HG02852 (cell line): ENCODE results near the gene LMX1B.

ENCODE experiments used
- ATAC-seq: cut with Tn5 transposase; IDR thresholded peaks from one replicate; pipeline ENCODE4 v1.9.1; 2021; ENCODE audit warnings: mild to moderate bottlenecking, moderate library complexity; ENCODE audit not compliant: unreplicated experiment

Gene LMX1B

DNA sequence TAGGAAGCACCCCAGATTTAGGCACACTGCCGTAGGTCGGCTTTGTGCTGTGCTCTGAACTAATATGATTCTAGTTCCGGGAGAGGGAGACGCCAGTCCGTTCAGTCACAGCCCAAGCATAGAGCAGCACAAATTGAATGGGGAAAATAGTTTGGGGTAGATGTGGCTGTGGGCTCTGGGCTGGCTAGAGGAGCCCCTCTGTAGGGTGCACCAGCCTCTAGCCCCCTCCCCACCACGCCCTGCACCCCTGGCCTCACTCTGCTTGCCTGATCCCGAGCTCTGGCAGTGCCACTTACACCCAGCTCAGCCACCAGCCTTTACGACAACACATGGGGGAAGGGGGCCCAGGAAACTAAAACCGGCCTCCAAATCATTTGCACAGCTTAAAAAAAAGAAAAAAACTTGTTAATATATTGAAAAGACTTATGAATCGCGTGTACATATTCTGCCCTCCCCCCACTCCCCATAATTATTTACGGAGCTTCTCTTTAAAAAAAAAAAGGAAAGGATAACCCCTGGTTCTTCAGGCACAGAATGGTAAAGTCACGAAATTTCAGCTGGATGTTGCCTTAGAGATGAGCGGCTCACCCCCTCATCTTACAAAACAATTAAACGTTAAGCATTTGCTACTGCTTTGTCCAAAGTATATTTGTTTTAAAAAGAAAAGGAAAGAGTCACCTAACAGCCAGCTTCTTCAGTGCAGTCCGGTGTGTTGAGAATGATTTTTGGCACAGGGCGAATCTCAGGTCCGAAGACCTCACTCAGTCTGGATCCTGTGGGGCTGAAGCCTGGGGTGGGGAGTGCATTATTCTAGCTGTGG lies 3.5 kb downstream of the LMX1B start:
- no peak for ATAC-seq

DNA sequence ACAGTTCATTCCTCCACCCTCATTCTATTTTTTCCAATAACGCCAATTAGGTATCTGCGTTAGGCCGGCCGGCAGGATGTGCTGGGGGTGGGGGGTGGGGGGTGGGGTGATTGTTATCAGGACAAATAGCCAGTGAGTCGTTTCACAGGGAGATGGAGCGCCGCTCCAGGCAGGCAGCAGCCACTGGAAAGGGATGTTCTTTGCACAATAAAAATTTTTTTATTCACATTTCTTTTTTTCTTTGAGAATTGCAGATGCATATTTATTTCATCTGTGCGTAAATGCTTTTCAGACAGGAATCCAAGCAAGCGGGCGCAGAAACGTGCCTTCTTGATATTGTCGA lies 4.1 kb downstream of the LMX1B start:
- no peak for ATAC-seq

DNA sequence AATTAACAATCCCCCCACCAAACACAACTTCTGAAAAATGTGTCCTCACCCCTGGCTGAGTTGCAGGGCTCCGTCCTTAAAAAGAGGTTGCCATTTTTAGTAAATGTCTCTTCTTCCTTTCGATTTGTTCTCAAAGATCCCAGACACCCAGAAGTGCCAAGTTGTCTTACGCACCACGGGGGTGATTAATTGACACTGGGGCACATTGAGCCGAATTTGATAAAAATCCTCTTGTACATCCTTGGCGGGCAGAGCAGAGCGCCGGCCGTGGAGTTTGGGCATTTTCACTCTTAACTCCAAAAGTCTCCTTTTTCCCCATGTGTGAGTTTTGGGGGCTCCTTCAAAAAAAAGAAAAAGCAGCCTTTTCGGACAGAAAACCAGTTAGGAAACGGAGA lies 4.5 kb downstream of the LMX1B start:
- no peak for ATAC-seq

GRCh38 chr9:126618585-126619360 lies 5.0 kb downstream of the LMX1B start:
- no peak for ATAC-seq

DNA sequence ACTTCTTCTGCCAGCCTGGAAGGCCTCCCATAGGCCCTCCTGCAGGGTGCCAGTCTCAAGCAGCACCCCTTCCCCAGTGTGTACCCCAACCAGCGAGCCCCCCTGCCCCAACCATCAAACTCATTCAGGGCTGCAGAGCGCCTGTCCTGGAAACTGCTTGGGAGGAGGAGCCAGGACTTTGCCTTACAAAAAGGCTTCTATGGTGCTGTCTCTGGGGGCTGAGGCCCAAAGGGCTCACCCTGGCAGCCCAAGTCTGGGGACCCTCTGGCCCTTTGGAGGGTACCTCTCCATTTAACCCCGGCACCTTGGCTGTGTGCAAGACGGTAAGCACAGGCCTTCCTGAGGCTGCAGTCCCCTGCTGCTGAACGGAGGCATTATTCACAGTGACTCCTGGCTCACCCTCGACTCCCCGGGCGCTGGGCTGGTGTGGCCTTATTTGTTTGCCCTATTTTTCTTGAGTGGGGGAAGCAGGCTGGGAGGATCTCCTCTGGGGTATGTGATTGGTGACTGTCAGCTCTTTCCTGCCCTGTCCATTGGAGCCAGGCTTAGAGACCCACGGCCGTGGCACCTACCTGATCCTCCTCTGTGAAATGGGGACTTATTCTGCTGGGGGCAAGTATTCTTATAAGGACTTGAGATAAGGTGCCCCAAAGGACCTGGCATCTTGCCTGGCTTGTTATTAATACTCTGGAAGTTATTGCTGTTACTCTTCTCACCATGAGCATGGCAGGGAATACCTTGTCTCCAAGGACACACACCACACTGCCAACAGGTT lies 5.8 kb downstream of the LMX1B start:
- no peak for ATAC-seq

- ATAC-seq = no peak
Measured at GRCh38 chr9:126620478-126620877, 6.8 kb downstream of the LMX1B start.

GRCh38 chr9:126621061-126621918 lies 7.6 kb downstream of the LMX1B start:
- ATAC-seq = no peak

DNA sequence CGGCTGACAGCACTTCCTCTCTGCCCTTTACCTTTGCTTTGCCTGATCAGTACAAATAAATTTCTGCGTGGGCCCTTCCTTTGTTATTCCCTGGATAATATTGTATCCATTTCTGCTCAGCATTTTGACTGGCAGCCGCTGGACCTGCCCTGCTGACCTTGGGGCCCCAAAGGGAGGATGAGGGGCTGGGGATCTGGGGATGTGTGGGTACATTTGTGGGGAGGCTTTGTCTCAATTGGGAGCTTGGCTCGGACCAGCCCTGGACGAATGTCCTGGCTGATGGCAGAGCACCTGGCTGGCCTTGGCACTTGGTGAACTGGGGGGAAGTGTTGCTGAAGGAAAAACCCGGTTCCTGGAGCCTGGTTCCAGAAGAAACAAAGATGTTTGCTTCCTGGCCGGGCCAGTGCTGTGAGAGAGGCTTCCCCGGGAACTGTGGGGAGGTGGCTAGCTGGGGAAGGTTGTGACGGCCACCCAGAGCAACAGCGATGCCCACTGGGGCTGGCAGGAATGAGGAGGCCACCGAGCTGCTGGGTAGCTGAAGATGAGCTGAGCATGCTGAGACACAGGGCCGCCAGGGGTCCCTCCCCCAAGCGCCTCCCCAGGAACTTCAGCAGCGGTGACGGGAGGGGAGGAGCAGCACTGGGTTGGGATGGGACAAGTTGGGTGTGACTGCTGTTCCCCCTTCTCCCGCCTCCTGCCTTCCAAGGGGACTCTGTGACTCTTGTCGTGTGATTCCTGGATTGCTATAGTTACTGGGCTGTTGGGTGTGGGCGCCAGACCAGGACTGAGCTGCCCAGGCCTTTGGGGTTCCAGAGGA lies 8.4 kb downstream of the LMX1B start:
- no peak for ATAC-seq

DNA sequence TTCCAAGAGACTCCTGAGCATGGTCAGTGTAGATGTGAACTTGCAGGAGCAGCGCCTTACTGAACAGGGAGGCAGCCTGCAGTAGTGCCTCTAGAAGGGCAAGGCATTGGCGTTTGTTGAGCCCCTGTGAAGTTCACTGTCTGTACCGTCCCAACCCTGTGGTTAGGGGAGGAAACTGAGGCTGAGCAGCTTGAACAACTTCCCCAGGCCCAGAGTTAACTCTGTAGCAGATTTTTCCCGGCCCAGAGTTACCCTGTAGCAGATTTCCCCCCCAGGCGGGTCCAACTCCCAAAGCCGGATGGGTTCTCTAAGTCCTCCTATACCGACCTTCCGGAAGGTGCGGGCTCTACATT lies 9.6 kb downstream of the LMX1B start:
- ATAC-seq = no peak

DNA sequence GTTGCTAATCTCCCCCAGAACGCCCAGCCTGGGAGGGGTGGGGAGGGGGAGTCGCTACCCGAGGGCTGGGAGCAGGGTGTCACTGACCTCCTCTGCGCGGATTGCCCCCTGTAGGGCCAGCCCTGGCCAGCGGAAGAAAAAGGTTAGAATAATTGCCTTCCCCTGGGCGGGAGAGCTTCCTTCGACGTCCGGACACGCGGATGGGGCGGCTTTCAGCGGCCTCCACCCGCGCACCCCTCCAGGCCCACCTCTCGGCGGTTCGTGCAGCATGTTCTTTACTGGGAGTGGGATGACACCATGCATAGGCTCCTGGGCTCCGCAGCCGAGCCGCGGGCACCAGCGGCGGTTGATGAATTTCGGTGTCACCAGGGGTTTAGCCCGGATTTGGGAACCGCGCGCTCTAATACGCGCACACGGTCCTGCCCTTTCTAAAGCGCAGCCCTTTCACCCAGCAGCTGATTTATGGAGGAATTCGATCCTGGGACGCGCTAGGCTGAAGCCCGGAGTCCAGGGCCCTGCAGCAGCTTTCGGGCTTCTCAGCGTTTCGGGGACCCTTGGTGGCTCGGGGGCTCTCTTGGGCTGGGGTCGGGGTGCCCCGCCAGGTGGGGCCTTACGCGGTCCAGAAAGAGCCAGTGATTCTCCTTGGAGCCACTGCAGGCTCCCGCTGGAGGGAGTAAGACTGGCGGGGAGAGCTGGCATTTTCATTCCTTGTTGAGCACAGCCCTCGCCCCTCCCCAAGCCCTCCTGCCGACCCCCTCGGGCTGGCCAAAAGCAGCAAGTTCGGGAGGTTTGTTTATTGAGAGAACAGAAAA lies 10.1 kb downstream of the LMX1B start:
- ATAC-seq = no peak

DNA sequence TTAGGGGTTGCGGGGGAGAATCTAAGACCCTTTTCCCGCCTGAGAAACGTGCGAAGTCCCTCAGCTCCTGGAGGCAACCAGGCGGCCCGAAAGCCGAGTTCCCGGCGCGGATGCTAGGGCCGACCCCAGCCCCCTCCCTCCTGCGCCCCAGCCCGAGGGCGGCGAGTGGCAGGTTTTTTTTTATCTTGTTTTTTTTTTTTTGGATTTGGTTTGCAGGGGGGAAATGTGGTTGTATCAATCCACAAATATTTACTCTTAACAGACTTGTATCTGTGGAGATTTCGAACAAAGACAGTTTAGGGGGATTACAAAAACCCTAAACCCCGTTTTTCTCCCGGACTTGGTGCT lies 10.7 kb downstream of the LMX1B start:
- no peak for ATAC-seq

GRCh38 chr9:126624912-126625311 lies 11.2 kb downstream of the LMX1B start:
- no peak for ATAC-seq

GRCh38 chr9:126625329-126626126 lies 11.8 kb downstream of the LMX1B start:
- ATAC-seq = no peak

- ATAC-seq = no peak
Measured at GRCh38 chr9:126626127-126626925, 12.6 kb downstream of the LMX1B start.

DNA sequence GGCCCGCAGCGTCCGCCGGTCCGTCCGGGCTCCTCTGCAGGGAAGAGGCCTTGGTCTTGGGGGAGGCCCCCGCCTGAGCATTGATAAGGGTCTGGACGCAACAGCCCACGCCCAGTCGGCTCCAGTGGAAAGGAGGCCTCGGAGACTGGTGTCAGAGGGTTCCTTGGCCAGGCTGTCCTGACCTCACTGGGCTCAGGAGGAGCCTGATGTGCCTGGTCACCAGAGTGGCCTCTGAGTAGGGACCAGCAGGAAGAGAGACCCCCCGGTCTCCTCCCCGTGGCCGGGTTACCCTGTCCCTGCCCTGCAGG lies 13.2 kb downstream of the LMX1B start:
- ATAC-seq = no peak

GRCh38 chr9:126628146-126628545 lies 14.4 kb downstream of the LMX1B start:
- no peak for ATAC-seq

GRCh38 chr9:126628969-126629674 lies 15.4 kb downstream of the LMX1B start:
- ATAC-seq = no peak
